GM23338 (cell line): ENCODE results near the gene SORCS2. TPM values are rescaled to one million over a fixed set of nuclear protein-coding genes. Genes with fewer than 3 reads are reported as not detected.

ENCODE experiments used
- ATAC-seq: fragments of 200-7000 bp; cut with Tn5 transposase; 3 replicates; pipeline ENCODE4 v1.9.1; 2020
- DNase-seq: peaks from one replicate; pipeline ENCODE4 v3.0.0-alpha.2; 2015; ENCODE audit warnings: low spot score
- H2AFZ ChIP-seq: fragments of 200-600 bp; sonication (generic); 2 replicates; pipeline ENCODE4 v1.8.0; 2016; ENCODE audit warnings: antibody characterized with exemption, mild to moderate bottlenecking, moderate library complexity
- H3F3A ChIP-seq: fragments of 200-600 bp; sonication (generic); replicated peaks from 2 replicates; pipeline ENCODE4 v1.8.0; 2017; ENCODE audit warnings: antibody characterized with exemption, mixed run types, low read depth
- H3K27ac ChIP-seq: fragments of 200-600 bp; sonication (generic); 2 replicates; pipeline ENCODE4 v1.6.1; 2016; ENCODE audit warnings: low read depth
- H3K27me3 ChIP-seq: fragments of 200-600 bp; sonication (generic); 2 replicates; pipeline ENCODE4 v1.8.0; 2016; ENCODE audit warnings: mild to moderate bottlenecking, mixed run types, moderate library complexity; ENCODE audit not compliant: insufficient read depth
- H3K36me3 ChIP-seq: fragments of 200-600 bp; sonication (generic); 2 replicates; pipeline ENCODE4 v1.8.0; 2016; ENCODE audit warnings: mild to moderate bottlenecking; ENCODE audit not compliant: insufficient read depth
- H3K4me1 ChIP-seq: fragments of 200-600 bp; sonication (generic); 2 replicates; pipeline ENCODE4 v1.8.0; 2016; ENCODE audit warnings: mild to moderate bottlenecking, moderate library complexity; ENCODE audit not compliant: insufficient read depth
- H3K4me2 ChIP-seq: fragments of 200-600 bp; sonication (generic); 2 replicates; pipeline ENCODE4 v1.7.1; 2017; ENCODE audit warnings: mixed run types
- H3K4me3 ChIP-seq: fragments of 200-600 bp; sonication (generic); 2 replicates; pipeline ENCODE4 v1.6.1; 2016; ENCODE audit warnings: mixed run types
- H3K79me2 ChIP-seq: fragments of 200-600 bp; sonication (generic); replicated peaks from 2 replicates; pipeline ENCODE4 v1.8.0; 2017; ENCODE audit warnings: mild to moderate bottlenecking; ENCODE audit not compliant: insufficient read depth
- H3K9me2 ChIP-seq: fragments of 200-600 bp; sonication (generic); 2 replicates; pipeline ENCODE4 v1.8.0; 2017; ENCODE audit not compliant: insufficient read depth
- H4K20me1 ChIP-seq: fragments of 200-600 bp; sonication (generic); replicated peaks from 2 replicates; pipeline ENCODE4 v1.8.0; 2017; ENCODE audit warnings: mild to moderate bottlenecking; ENCODE audit not compliant: insufficient read depth
- H3K27ac Mint-ChIP-seq: 2 replicates; pipeline ENCODE4 v1.8.0; 2020; ENCODE audit warnings: inconsistent platforms, mild to moderate bottlenecking, moderate library complexity, mixed read lengths
- H3K27me3 Mint-ChIP-seq: 3 replicates; pipeline ENCODE4 v1.8.0; 2022; ENCODE audit warnings: low read depth, mild to moderate bottlenecking, moderate library complexity, mixed read lengths, inconsistent platforms; ENCODE audit not compliant: insufficient read depth, poor library complexity
- H3K36me3 Mint-ChIP-seq: 3 replicates; pipeline ENCODE4 v1.8.0; 2021; ENCODE audit warnings: low read depth, mild to moderate bottlenecking, inconsistent platforms, moderate library complexity, mixed read lengths
- H3K4me1 Mint-ChIP-seq: 3 replicates; pipeline ENCODE4 v1.8.0; 2020; ENCODE audit warnings: mild to moderate bottlenecking, inconsistent platforms, mixed read lengths
- H3K4me3 Mint-ChIP-seq: 3 replicates; pipeline ENCODE4 v1.8.0; 2021; ENCODE audit warnings: moderate library complexity, mild to moderate bottlenecking, inconsistent platforms, mixed read lengths
- H3K9me3 Mint-ChIP-seq: 3 replicates; pipeline ENCODE4 v1.8.0; 2020; ENCODE audit warnings: moderate library complexity, mild to moderate bottlenecking, inconsistent platforms, mixed read lengths
- CREB1 ChIP-seq: fragments of 250-450 bp; sonication (Bioruptor Pico); IDR thresholded peaks from 2 replicates; pipeline ENCODE4 v1.5.0; 2020; ENCODE audit warnings: low read depth, mild to moderate bottlenecking, moderate library complexity
- EZH2 ChIP-seq: fragments of 200-600 bp; sonication (generic); IDR thresholded peaks from one replicate; pipeline ENCODE4 v1.8.0; 2017; ENCODE audit warnings: antibody characterized with exemption, mild to moderate bottlenecking, low read depth; ENCODE audit not compliant: unreplicated experiment
- JUNB ChIP-seq: IDR thresholded peaks from one replicate; pipeline ENCODE4 v1.6.1; 2016; ENCODE audit warnings: antibody characterized with exemption; ENCODE audit not compliant: unreplicated experiment
- NANOG ChIP-seq: IDR thresholded peaks from 2 replicates; pipeline ENCODE4 v1.6.1; 2016; ENCODE audit warnings: antibody characterized with exemption, borderline replicate concordance
- POLR2AphosphoS5 ChIP-seq: IDR thresholded peaks from 2 replicates; pipeline ENCODE4 v1.6.1; 2016; ENCODE audit warnings: antibody characterized with exemption, low read depth
- STAT1 ChIP-seq: IDR thresholded peaks from one replicate; pipeline ENCODE4 v1.6.1; 2016; ENCODE audit warnings: antibody characterized with exemption; ENCODE audit not compliant: unreplicated experiment
- polyA plus RNA-seq: library from polyadenylated mRNA; unstranded; fragments of >200 nt; fragmentation: Nextera tagmentation; extraction: Ambion mirVana; gene quantifications from 2 replicates; pipeline ENCODE4 v1.2.1, GENCODE V29; 2016
- total RNA-seq: library from RNA; depleted of rRNA; stranded (reverse); fragments of >200 nt; shearing (Covaris generic); gene quantifications from 2 replicates; pipeline ENCODE4 v1.2.3, GENCODE V29; 2014
- TF ChIP-seq, protein P1 (sequence below): fragments of 250-450 bp; sonication (Bioruptor Pico); IDR thresholded peaks from 2 replicates; pipeline ENCODE4 v1.5.0; 2020; ENCODE audit warnings: mild to moderate bottlenecking, moderate library complexity
- TF ChIP-seq, protein P2 (sequence below): IDR thresholded peaks from one replicate; pipeline ENCODE4 v1.6.1; 2018; ENCODE audit warnings: antibody characterized with exemption; ENCODE audit not compliant: unreplicated experiment
- TF ChIP-seq, protein P3 (sequence below): IDR thresholded peaks from 2 replicates; pipeline ENCODE4 v1.6.1; 2016; ENCODE audit warnings: antibody characterized with exemption

Gene SORCS2
- total and polyA plus RNA-seq, 2 experiments from 2014 or later = 0.47 to 2.4 TPM

DNA sequence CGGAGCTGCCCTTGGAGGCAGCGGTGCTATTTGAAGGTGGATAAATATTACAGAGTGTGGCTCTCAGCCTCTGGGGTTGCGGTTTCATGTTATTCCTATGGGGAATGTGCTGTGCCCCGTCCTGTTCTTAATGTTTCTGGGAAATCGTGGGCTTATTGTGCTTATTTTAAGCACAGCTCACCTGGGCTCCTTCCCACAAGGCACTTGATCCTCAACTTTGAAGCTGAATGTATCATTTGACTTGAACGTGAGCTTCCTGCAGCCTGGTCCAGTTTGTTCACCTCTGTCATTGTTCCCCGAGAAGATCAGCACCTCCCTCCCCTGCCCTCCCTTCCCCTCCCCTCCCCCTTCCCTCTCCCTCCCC lies 3.9 kb downstream of the SORCS2 start:
- Mint-ChIP-seq H3K9me3 (no peaks in the 10 kb centered on the region), H3K27me3 (peaks cover 38% of the 10 kb centered on the region), H3K27ac (no peak overlapping the region), H3K4me1 (peaks cover 37% of the 10 kb centered on the region), H3K4me3 (no peak overlapping the region), H3K36me3 (no peaks in the 10 kb centered on the region)
- H3K36me3 ChIP-seq = no peaks in the 10 kb centered on the region
- no peak overlapping the region for H3K4me3 ChIP-seq
- H2AFZ ChIP-seq = no peak overlapping the region
- H3K27me3 ChIP-seq = peaks cover 22% of the 10 kb centered on the region
- no peak overlapping the region for H3K4me2 ChIP-seq
- ATAC-seq = no peak
- H3K27ac ChIP-seq = no peak overlapping the region
- H3K79me2 ChIP-seq = no peaks in the 10 kb centered on the region
- no peaks in the 10 kb centered on the region for H3F3A ChIP-seq
- DNase-seq = no peak
- H3K4me1 ChIP-seq = peaks cover 13% of the 10 kb centered on the region; the same call in 1 of the 2 replicates
- no peaks in the 10 kb centered on the region for H3K9me2 ChIP-seq
- H4K20me1 ChIP-seq = no peaks in the 10 kb centered on the region; the same call in 1 of the 2 replicates
- TF ChIP-seq, protein P1, sequence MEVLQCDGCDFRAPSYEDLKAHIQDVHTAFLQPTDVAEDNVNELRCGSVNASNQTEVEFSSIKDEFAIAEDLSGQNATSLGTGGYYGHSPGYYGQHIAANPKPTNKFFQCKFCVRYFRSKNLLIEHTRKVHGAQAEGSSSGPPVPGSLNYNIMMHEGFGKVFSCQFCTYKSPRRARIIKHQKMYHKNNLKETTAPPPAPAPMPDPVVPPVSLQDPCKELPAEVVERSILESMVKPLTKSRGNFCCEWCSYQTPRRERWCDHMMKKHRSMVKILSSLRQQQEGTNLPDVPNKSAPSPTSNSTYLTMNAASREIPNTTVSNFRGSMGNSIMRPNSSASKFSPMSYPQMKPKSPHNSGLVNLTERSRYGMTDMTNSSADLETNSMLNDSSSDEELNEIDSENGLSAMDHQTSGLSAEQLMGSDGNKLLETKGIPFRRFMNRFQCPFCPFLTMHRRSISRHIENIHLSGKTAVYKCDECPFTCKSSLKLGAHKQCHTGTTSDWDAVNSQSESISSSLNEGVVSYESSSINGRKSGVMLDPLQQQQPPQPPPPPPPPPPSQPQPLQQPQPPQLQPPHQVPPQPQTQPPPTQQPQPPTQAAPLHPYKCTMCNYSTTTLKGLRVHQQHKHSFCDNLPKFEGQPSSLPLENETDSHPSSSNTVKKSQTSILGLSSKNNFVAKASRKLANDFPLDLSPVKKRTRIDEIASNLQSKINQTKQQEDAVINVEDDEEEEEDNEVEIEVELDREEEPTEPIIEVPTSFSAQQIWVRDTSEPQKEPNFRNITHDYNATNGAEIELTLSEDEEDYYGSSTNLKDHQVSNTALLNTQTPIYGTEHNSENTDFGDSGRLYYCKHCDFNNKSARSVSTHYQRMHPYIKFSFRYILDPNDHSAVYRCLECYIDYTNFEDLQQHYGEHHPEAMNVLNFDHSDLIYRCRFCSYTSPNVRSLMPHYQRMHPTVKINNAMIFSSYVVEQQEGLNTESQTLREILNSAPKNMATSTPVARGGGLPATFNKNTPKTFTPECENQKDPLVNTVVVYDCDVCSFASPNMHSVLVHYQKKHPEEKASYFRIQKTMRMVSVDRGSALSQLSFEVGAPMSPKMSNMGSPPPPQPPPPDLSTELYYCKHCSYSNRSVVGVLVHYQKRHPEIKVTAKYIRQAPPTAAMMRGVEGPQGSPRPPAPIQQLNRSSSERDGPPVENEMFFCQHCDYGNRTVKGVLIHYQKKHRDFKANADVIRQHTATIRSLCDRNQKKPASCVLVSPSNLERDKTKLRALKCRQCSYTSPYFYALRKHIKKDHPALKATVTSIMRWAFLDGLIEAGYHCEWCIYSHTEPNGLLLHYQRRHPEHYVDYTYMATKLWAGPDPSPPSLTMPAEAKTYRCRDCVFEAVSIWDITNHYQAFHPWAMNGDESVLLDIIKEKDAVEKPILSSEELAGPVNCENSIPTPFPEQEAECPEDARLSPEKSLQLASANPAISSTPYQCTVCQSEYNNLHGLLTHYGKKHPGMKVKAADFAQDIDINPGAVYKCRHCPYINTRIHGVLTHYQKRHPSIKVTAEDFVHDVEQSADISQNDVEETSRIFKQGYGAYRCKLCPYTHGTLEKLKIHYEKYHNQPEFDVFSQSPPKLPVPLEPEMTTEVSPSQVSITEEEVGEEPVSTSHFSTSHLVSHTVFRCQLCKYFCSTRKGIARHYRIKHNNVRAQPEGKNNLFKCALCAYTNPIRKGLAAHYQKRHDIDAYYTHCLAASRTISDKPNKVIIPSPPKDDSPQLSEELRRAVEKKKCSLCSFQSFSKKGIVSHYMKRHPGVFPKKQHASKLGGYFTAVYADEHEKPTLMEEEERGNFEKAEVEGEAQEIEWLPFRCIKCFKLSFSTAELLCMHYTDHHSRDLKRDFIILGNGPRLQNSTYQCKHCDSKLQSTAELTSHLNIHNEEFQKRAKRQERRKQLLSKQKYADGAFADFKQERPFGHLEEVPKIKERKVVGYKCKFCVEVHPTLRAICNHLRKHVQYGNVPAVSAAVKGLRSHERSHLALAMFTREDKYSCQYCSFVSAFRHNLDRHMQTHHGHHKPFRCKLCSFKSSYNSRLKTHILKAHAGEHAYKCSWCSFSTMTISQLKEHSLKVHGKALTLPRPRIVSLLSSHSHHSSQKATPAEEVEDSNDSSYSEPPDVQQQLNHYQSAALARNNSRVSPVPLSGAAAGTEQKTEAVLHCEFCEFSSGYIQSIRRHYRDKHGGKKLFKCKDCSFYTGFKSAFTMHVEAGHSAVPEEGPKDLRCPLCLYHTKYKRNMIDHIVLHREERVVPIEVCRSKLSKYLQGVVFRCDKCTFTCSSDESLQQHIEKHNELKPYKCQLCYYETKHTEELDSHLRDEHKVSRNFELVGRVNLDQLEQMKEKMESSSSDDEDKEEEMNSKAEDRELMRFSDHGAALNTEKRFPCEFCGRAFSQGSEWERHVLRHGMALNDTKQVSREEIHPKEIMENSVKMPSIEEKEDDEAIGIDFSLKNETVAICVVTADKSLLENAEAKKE (CRISPR knock-in tag) = no peak
- no peak for TF ChIP-seq CREB1 (CRISPR knock-in tag)
- TF ChIP-seq, protein P2, sequence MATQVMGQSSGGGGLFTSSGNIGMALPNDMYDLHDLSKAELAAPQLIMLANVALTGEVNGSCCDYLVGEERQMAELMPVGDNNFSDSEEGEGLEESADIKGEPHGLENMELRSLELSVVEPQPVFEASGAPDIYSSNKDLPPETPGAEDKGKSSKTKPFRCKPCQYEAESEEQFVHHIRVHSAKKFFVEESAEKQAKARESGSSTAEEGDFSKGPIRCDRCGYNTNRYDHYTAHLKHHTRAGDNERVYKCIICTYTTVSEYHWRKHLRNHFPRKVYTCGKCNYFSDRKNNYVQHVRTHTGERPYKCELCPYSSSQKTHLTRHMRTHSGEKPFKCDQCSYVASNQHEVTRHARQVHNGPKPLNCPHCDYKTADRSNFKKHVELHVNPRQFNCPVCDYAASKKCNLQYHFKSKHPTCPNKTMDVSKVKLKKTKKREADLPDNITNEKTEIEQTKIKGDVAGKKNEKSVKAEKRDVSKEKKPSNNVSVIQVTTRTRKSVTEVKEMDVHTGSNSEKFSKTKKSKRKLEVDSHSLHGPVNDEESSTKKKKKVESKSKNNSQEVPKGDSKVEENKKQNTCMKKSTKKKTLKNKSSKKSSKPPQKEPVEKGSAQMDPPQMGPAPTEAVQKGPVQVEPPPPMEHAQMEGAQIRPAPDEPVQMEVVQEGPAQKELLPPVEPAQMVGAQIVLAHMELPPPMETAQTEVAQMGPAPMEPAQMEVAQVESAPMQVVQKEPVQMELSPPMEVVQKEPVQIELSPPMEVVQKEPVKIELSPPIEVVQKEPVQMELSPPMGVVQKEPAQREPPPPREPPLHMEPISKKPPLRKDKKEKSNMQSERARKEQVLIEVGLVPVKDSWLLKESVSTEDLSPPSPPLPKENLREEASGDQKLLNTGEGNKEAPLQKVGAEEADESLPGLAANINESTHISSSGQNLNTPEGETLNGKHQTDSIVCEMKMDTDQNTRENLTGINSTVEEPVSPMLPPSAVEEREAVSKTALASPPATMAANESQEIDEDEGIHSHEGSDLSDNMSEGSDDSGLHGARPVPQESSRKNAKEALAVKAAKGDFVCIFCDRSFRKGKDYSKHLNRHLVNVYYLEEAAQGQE = no peak
- no peak for TF ChIP-seq STAT1
- no peak for TF ChIP-seq EZH2
- no peak for TF ChIP-seq NANOG
- TF ChIP-seq POLR2AphosphoS5 = no peak
- TF ChIP-seq JUNB = no peak
- TF ChIP-seq, protein P3, sequence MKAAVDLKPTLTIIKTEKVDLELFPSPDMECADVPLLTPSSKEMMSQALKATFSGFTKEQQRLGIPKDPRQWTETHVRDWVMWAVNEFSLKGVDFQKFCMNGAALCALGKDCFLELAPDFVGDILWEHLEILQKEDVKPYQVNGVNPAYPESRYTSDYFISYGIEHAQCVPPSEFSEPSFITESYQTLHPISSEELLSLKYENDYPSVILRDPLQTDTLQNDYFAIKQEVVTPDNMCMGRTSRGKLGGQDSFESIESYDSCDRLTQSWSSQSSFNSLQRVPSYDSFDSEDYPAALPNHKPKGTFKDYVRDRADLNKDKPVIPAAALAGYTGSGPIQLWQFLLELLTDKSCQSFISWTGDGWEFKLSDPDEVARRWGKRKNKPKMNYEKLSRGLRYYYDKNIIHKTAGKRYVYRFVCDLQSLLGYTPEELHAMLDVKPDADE = no peak
